GM21529 (cell line): ENCODE data around the gene DAD1.
A peak's percentile ranks its signal among the peaks of the same experiment; 100 is the strongest.
"Not testable (repeated sequence)": the region's sequence is repeated elsewhere in the genome, so short reads cannot be mapped to it uniquely, and the experiment has no call there.

Source experiments
- ATAC-seq: cut with Tn5 transposase; IDR thresholded peaks from one replicate; pipeline ENCODE4 v1.9.1; 2021; ENCODE audit not compliant: unreplicated experiment

DAD1 gene

GRCh38 chr14:22553861-22554497 lies 35.0 kb downstream of the DAD1 start:
- ATAC-seq = not testable (repeated sequence)

- ATAC-seq = no peak
Measured at GRCh38 chr14:22553445-22553844, 35.6 kb downstream of the DAD1 start.

DNA sequence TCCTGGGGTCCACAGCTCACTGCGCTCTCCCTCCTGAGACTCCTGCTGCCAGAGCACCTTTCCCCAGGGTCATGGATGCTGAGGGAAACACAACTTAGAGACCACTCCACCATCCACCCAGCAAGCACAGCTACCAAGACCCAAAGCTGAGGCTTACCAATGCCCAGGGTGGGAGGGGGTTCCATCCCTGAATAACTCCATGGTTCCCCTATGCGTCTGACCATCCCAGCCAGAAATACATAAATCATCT lies 36.3 kb downstream of the DAD1 start:
- no peak for ATAC-seq

DNA sequence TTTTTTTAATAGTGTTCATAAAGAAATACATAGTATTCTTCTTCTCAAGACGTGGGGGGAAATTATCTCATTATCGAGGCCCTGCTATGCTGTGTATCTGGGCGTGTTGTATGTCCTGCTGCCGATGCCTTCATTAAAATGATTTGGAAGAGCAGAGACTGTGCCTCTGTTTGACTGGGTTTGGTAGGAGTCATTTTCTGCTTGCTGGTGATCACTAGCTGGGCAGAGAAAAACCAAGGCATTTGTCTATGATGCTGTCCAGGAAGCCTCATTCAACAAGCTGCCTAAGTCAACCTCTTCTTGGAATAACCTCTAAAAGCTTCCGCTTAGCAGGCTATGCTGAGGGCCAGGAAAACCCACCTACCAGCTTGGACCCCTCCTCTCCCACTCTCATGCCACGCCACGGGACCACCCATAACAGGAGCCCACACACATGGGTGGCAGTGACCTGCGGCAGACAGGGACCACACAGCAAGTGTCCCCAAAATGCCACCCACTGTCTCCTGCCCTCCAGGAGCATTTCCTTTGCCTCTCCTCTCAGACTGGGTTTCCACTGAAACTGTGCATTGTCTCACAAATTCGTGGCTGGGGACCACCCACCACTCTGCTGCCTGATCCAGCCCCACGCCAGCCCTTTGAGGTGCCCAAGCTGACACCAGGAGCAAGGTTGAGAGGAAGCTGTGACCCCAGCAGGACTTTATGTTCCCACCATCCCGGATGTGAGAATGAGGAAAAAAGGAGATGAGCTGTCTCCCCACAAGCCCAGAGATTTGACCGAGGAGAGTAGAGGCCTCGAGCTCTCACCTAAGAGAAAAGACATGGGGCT lies 36.8 kb downstream of the DAD1 start:
- ATAC-seq = no peak

DNA sequence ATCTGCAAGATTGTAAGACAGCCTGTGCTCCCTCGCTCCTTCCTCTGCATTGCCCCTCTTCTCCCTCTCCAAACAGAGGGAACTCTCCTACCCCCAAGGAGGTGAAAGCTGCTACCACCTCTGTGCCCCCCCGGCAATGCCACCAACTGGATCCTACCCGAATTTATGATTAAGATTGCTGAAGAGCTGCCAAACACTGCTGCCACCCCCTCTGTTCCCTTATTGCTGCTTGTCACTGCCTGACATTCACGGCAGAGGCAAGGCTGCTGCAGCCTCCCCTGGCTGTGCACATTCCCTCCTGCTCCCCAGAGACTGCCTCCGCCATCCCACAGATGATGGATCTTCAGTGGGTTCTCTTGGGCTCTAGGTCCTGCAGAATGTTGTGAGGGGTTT lies 37.4 kb downstream of the DAD1 start:
- ATAC-seq = no peak

DNA sequence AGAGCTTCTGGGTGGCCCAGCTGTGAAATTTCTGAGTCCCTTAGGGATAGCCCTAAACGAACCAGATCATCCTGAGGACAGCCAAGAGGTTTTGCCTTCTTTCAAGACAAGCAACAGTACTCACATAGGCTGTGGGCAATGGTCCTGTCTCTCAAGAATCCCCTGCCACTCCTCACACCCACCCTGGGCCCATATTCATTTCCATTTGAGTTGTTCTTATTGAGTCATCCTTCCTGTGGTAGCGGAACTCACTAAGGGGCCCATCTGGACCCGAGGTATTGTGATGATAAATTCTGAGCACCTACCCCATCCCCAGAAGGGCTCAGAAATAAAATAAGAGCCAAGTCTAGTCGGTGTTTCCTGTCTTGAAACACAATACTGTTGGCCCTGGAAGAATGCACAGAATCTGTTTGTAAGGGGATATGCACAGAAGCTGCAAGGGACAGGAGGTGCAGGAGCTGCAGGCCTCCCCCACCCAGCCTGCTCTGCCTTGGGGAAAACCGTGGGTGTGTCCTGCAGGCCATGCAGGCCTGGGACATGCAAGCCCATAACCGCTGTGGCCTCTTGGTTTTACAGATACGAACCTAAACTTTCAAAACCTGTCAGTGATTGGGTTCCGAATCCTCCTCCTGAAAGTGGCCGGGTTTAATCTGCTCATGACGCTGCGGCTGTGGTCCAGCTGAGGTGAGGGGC lies 38.9 kb downstream of the DAD1 start:
- ATAC-seq = peak; percentile 63

GRCh38 chr14:22549324-22549962 lies 39.6 kb downstream of the DAD1 start:
- no peak for ATAC-seq

- ATAC-seq = no peak
Measured at GRCh38 chr14:22547948-22548750, 40.9 kb downstream of the DAD1 start.

- no peak for ATAC-seq
Measured at GRCh38 chr14:22547313-22547947, 41.6 kb downstream of the DAD1 start.

DNA sequence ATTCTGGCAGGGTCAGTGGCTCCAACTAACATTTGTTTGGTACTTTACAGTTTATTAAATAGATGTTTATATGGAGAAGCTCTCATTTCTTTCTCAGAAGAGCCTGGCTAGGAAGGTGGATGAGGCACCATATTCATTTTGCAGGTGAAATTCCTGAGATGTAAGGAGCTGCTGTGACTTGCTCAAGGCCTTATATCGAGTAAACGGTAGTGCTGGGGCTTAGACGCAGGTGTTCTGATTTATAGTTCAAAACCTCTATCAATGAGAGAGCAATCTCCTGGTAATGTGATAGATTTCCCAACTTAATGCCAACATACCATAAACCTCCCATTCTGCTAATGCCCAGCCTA lies 42.3 kb downstream of the DAD1 start:
- ATAC-seq = no peak

- ATAC-seq = no peak
Measured at GRCh38 chr14:22545842-22546721, 42.9 kb downstream of the DAD1 start.

DNA sequence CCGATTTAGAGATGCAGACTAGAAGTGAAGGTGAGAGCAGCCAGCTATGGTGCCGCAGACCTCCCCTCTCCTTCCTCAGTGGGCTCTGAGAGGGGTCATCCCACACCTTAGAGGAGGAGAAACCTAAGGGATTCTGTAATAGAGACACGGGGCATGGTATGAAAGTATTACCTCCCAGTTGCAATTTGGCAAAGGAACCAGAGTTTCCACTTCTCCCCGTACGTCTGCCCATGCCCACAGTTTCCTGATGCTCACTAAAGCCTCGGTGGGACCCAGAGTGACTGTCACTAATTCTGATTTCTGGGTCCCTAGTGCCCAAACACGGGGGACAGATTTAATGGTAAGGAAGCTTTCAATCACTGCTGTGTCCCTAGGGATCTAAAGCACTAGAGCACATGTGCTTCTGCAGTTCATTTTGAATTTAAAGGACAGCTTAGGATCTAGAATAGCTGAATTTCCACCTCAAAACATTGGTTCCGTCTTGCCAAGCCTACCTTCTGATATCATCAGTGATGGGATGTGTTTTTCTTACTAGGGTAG lies 44.1 kb downstream of the DAD1 start:
- no peak for ATAC-seq

GRCh38 chr14:22544406-22544805 lies 44.6 kb downstream of the DAD1 start:
- no peak for ATAC-seq

GRCh38 chr14:22543570-22544357 lies 45.3 kb downstream of the DAD1 start:
- ATAC-seq = not testable (repeated sequence)

GRCh38 chr14:22542360-22542759 lies 46.7 kb downstream of the DAD1 start:
- ATAC-seq = no peak

DNA sequence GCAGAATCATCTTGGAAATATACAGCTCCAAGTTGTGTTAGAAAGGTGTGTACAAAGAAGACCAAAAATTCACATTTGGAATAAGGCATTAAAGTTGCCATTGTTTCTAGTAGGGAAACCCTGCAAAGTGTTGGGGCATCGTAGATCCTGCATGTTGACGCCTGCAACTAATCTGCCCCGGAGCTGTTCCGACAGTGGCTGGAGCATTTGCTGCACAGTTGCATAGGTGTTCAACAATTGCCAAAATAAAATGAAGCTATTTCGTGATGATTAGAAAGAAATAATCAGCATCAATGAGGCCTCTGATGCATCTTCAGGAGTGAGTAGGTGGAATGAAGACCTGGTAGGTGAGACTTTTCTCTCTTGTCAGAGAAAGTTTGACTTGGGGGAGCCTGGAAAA lies 47.3 kb downstream of the DAD1 start:
- ATAC-seq = no peak

DNA sequence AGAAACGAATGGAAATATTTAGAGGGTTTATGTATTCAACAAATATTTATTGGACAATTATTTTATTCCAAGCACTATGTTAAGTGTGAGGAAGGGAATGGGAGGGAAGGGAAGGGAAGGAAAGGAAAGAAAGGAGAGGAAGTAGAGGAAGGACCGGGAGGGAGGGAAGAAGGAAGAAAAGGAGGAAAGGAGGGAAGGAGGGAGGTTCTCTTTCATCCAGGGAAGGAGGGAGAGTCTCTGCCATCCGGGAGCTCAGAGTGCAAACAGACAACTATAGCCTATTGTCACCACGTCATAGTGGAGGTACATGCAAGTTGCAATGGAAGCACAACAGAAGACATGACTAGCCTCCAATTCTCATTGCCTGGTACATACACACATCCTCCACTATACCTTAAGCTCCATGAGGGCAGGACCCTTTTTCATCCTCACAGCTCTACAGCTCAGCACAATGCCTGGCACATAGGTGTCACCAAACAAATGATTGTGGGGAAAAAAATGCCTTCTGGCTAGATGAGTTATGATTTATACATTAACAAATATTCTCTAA lies 48.1 kb downstream of the DAD1 start:
- ATAC-seq = no peak

DNA sequence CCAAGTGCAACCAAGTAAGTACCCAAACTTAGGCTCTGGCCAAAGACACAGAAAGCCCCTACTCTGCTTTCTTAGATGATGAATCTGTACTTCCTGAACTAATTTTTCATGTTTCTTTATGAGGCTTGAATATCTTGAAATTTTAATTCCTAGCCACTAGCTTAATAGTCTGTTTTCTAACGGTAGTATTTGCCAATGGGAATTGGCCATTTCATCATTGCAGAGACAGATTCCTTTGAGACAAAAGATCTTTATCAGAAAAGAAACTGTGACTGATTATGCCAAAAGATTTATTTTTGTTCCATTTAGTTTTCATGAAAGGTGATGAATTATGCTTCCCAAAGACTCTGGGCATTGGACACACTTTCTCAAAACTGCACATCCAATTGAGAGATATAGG lies 48.7 kb downstream of the DAD1 start:
- ATAC-seq = no peak
